Cardiac muscle cell (in vitro differentiated cells and primary cell): ENCODE results near the gene ZCCHC4. TPM values are rescaled to one million over a fixed set of nuclear protein-coding genes. Genes with fewer than 3 reads are reported as not detected.

Source experiments
- DNase-seq, 2 donors: peaks; one replicate each; pipeline versions ENCODE4 v3.0.0 to v3.0.0-alpha.2; 2010 to 2017; ENCODE audit warnings: low read depth in 1 of 2, low spot score in 1 of 2
- H3K27ac ChIP-seq: fragments of 200-600 bp; sonication (generic); 2 replicates; pipeline ENCODE4 v1.5.1; 2016
- H3K27me3 ChIP-seq: fragments of 200-600 bp; sonication (generic); 2 replicates; pipeline ENCODE4 v1.6.0; 2016; ENCODE audit warnings: control low read depth
- H3K36me3 ChIP-seq: fragments of 200-600 bp; sonication (generic); 2 replicates; pipeline ENCODE4 v1.5.1; 2016; ENCODE audit warnings: control low read depth
- H3K4me1 ChIP-seq: fragments of 200-600 bp; sonication (generic); 2 replicates; pipeline ENCODE4 v1.8.1; 2017; ENCODE audit warnings: low read depth, mild to moderate bottlenecking, mixed run types
- H3K4me3 ChIP-seq: fragments of 200-600 bp; sonication (generic); 2 replicates; pipeline ENCODE4 v1.5.1; 2016; ENCODE audit warnings: mild to moderate bottlenecking
- H3K9me3 ChIP-seq: fragments of 200-600 bp; sonication (generic); 2 replicates; pipeline ENCODE4 v1.5.1; 2017; ENCODE audit warnings: low read depth, mild to moderate bottlenecking, control low read depth
- polyA plus RNA-seq: library from polyadenylated mRNA; unstranded; fragments of >200 nt; fragmentation: Nextera tagmentation; extraction: Ambion mirVana; gene quantifications from 2 replicates; pipeline ENCODE4 v1.2.1, GENCODE V29; 2016
- total RNA-seq: library from RNA; depleted of rRNA; stranded (reverse); fragments of >200 nt; gene quantifications from 2 replicates; pipeline ENCODE4 v1.2.3, GENCODE V29; 2016
- TF ChIP-seq, protein P1 (sequence below): IDR thresholded peaks from 2 replicates; pipeline ENCODE4 v1.5.1; 2012; ENCODE audit warnings: low read depth, mild to moderate bottlenecking, low read length

ZCCHC4 gene
- total RNA-seq (10.6 and 11.4 TPM in 2 replicates), polyA plus RNA-seq (8.9 and 11.2 TPM in 2 replicates)

GRCh38 chr4:25312496-25313200, at the start of gene ZCCHC4:
TSS of gene ZCCHC4 (plus strand) at chr4:25312774. CDS start at chr4:25312810, 36 bp downstream.
- Histone ChIP-seq H3K27ac (peak within 1 kb of the TSS; percentile 92), H3K36me3 (peaks cover 7% of the 10 kb centered on the region), H3K4me3 (peak within 1 kb of the TSS; percentile 46), H3K27me3 (no peaks in the 10 kb centered on the region), H3K4me1 (peaks cover 7% of the 10 kb centered on the region), H3K9me3 (no peaks in the 10 kb centered on the region)
- DNase-seq, result peak; percentile 95
- TF ChIP-seq, protein P1, sequence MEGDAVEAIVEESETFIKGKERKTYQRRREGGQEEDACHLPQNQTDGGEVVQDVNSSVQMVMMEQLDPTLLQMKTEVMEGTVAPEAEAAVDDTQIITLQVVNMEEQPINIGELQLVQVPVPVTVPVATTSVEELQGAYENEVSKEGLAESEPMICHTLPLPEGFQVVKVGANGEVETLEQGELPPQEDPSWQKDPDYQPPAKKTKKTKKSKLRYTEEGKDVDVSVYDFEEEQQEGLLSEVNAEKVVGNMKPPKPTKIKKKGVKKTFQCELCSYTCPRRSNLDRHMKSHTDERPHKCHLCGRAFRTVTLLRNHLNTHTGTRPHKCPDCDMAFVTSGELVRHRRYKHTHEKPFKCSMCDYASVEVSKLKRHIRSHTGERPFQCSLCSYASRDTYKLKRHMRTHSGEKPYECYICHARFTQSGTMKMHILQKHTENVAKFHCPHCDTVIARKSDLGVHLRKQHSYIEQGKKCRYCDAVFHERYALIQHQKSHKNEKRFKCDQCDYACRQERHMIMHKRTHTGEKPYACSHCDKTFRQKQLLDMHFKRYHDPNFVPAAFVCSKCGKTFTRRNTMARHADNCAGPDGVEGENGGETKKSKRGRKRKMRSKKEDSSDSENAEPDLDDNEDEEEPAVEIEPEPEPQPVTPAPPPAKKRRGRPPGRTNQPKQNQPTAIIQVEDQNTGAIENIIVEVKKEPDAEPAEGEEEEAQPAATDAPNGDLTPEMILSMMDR, result peak; percentile 100

- Histone ChIP-seq H3K27me3 (no peaks in the 10 kb centered on the region), H3K4me1 (no peaks in the 10 kb centered on the region), H3K4me3 (no peak overlapping the region), H3K9me3 (no peaks in the 10 kb centered on the region), H3K36me3 (no peaks in the 10 kb centered on the region), H3K27ac (no peak overlapping the region)
- peak in 1 of 2 donors; percentile 24 for DNase-seq
- TF ChIP-seq, protein P1, result no peak
Observed at GRCh38 chr4:25271866-25272265, 40.7 kb upstream of the ZCCHC4 start.

- H3K4me3 ChIP-seq, result no peak overlapping the region
- no peak overlapping the region for H3K27ac ChIP-seq
- peaks cover 5% of the 10 kb centered on the region for H3K36me3 ChIP-seq
- no peaks in the 10 kb centered on the region for H3K27me3 ChIP-seq
- H3K4me1 ChIP-seq, result no peaks in the 10 kb centered on the region
- H3K9me3 ChIP-seq, result no peaks in the 10 kb centered on the region
- TF ChIP-seq, protein P1, result no peak
- DNase-seq, result no peak
Observed at GRCh38 chr4:25280210-25280609, 32.4 kb upstream of the ZCCHC4 start.

DNA sequence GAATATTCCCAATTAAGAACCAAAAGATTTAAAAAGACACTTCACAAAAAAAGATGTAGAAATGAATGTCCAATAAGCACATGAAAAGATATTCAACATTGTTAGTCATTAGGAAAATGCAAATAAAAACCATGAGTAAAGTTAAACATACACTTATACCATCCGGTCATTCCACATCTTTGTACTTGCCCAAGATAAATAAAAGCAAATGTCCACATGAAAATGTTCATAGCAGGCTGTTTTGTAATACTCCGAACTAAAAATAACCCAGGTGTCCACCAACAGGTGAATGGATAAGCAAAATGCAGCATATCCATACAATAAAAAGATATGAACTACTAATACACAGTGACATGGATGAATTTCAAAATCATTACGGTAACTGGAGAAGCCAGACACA, 28.6 kb upstream of the ZCCHC4 start:
- no peak for DNase-seq
- Histone ChIP-seq H3K27me3 (no peaks in the 10 kb centered on the region), H3K4me3 (no peak overlapping the region), H3K36me3 (no peaks in the 10 kb centered on the region), H3K9me3 (no peaks in the 10 kb centered on the region), H3K27ac (no peak overlapping the region), H3K4me1 (no peaks in the 10 kb centered on the region)
- TF ChIP-seq, protein P1, result no peak

- TF ChIP-seq, protein P1, result no peak
- DNase-seq, result no peak
- Histone ChIP-seq H3K9me3 (no peaks in the 10 kb centered on the region), H3K27me3 (no peaks in the 10 kb centered on the region), H3K4me1 (no peaks in the 10 kb centered on the region), H3K27ac (no peak overlapping the region), H3K36me3 (no peaks in the 10 kb centered on the region), H3K4me3 (no peak overlapping the region)
Observed at GRCh38 chr4:25284466-25284865, 28.1 kb upstream of the ZCCHC4 start.
